ENCODE results near the gene SPOCK1. TPM values are rescaled to one million over a fixed set of nuclear protein-coding genes. Genes with fewer than 3 reads are reported as not detected.

SPOCK1 gene
- total RNA-seq, 1 experiment from 2014 or later = not detected

- DNase-seq (ENCODE audit: low spot score) = no peak
Measured at GRCh38 chr5:137296213-137296781, 202.8 kb downstream of the SPOCK1 start.

- no peak for DNase-seq (ENCODE audit: low spot score)
Measured at GRCh38 chr5:137294604-137295003, 204.5 kb downstream of the SPOCK1 start.

GRCh38 chr5:137292461-137293027 is 206.6 kb downstream of the SPOCK1 start:
- no peak for DNase-seq (ENCODE audit: low spot score)

GRCh38 chr5:137291436-137291835 is 207.7 kb downstream of the SPOCK1 start:
- DNase-seq (ENCODE audit: low spot score) = no peak

- DNase-seq (ENCODE audit: low spot score) = no peak
Measured at GRCh38 chr5:137291031-137291430, 208.1 kb downstream of the SPOCK1 start.

- DNase-seq (ENCODE audit: low spot score) = no peak
Measured at GRCh38 chr5:137290373-137290772, 208.8 kb downstream of the SPOCK1 start.

- DNase-seq (ENCODE audit: low spot score) = no peak
Measured at GRCh38 chr5:137289856-137290255, 209.3 kb downstream of the SPOCK1 start.

- DNase-seq (ENCODE audit: low spot score) = no peak
Measured at GRCh38 chr5:137287569-137287968, 211.6 kb downstream of the SPOCK1 start.

GRCh38 chr5:137286025-137286610 is 213.0 kb downstream of the SPOCK1 start:
- no peak for DNase-seq (ENCODE audit: low spot score)

GRCh38 chr5:137283801-137284200 is 215.3 kb downstream of the SPOCK1 start:
- DNase-seq (ENCODE audit: low spot score) = no peak

- no peak for DNase-seq (ENCODE audit: low spot score)
Measured at GRCh38 chr5:137282216-137282615, 216.9 kb downstream of the SPOCK1 start.

- no peak for DNase-seq (ENCODE audit: low spot score)
Measured at GRCh38 chr5:137281201-137281600, 217.9 kb downstream of the SPOCK1 start.

GRCh38 chr5:137280656-137281055 is 218.5 kb downstream of the SPOCK1 start:
- no peak for DNase-seq (ENCODE audit: low spot score)

GRCh38 chr5:137279521-137280231 is 219.4 kb downstream of the SPOCK1 start:
- no peak for DNase-seq (ENCODE audit: low spot score)

- no peak for DNase-seq (ENCODE audit: low spot score)
Measured at GRCh38 chr5:137278476-137278875, 220.7 kb downstream of the SPOCK1 start.

- no peak for DNase-seq (ENCODE audit: low spot score)
Measured at GRCh38 chr5:137275083-137275482, 224.0 kb downstream of the SPOCK1 start.

GRCh38 chr5:137273511-137273910 is 225.6 kb downstream of the SPOCK1 start:
- no peak for DNase-seq (ENCODE audit: low spot score)

- DNase-seq (ENCODE audit: low spot score) = no peak
Measured at GRCh38 chr5:137272831-137273230, 226.3 kb downstream of the SPOCK1 start.

GRCh38 chr5:137269946-137270345 is 229.2 kb downstream of the SPOCK1 start:
- DNase-seq (ENCODE audit: low spot score) = no peak

GRCh38 chr5:137269274-137269673 is 229.9 kb downstream of the SPOCK1 start:
- DNase-seq (ENCODE audit: low spot score) = no peak

- no peak for DNase-seq (ENCODE audit: low spot score)
Measured at GRCh38 chr5:137268646-137269045, 230.5 kb downstream of the SPOCK1 start.

GRCh38 chr5:137266186-137266585 is 232.9 kb downstream of the SPOCK1 start:
- DNase-seq (ENCODE audit: low spot score) = no peak

GRCh38 chr5:137265457-137265856 is 233.7 kb downstream of the SPOCK1 start:
- no peak for DNase-seq (ENCODE audit: low spot score)
